ENCODE measurements around the gene AASDHPPT.
A peak's percentile ranks its signal among the peaks of the same experiment; 100 is the strongest.
"Not testable (repeated sequence)": the region's sequence is repeated elsewhere in the genome, so short reads cannot be mapped to it uniquely, and the experiment has no call there.

The AASDHPPT gene

GRCh38 chr11:106077609-106078455, at the start of gene AASDHPPT:
Gene AASDHPPT (plus strand): TSS chr11:106077662. CDS start chr11:106077711, 49 bp downstream.
- peak in 1 of 2 donors; percentile 22 for DNase-seq (ENCODE audit: low read depth in 1 of 2, low spot score in 1 of 2)

DNA sequence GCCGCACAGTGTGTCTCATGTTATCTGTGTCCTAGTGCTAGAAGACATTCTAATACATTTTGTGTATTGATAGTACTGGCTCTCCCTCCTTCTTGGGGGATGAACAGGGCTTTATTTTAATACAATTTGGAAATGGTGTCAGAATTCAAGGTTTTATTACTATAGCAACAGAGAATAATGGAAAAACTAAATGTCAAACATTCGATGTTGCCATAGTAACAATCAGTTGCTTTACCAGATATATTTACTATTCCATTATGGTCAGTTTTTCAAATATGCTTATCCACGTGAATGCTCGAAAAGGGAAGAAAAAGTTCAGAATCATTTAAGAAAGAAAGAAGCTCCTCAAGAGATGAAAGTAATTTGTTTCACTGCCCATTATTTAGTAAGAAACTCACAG, 46.9 kb upstream of the AASDHPPT start:
- DNase-seq (ENCODE audit: low read depth in 1 of 2, low spot score in 1 of 2): no peak

GRCh38 chr11:106031202-106031810, 46.2 kb upstream of the AASDHPPT start:
- no peak for DNase-seq (ENCODE audit: low read depth in 1 of 2, low spot score in 1 of 2)

DNA sequence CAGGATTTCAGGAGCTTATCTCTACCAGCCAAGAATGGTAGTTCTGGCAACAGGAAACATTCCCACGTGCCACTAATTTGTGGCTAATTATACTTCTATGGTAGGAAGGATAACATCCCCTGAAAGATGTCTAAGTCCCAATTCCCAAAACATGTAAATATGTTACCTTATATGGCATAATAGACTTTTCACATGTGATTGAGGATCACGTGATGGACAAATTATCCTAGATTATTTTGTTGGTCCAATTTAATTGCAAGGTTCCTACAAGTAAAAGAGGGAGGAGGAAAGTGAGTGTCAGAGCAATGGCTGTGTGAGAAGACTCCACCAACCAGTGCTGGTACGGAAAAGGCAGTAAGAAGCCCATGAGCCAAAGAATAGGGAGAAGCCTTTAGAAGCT, 45.5 kb upstream of the AASDHPPT start:
- DNase-seq (ENCODE audit: low read depth in 1 of 2, low spot score in 1 of 2): no peak

DNA sequence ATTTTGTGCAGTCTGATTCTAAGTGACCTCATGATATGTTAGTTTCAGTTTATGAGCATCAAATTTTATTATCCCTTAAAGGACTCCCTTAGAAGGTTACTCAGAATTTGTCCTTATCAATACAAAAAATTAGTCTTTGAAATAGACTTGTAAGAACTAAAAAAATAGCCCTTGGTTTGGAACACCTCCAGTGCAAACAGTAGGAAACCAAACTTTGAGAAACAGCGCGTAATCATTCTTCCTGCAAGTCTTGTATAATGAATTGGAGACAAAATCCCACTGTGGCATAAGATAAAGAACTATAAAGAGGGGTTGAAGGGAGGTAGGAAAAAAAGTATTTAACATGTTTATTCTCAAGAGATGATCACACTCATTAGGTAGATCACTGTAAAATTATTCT, 44.6 kb upstream of the AASDHPPT start:
- no peak for DNase-seq (ENCODE audit: low read depth in 1 of 2, low spot score in 1 of 2)

DNA sequence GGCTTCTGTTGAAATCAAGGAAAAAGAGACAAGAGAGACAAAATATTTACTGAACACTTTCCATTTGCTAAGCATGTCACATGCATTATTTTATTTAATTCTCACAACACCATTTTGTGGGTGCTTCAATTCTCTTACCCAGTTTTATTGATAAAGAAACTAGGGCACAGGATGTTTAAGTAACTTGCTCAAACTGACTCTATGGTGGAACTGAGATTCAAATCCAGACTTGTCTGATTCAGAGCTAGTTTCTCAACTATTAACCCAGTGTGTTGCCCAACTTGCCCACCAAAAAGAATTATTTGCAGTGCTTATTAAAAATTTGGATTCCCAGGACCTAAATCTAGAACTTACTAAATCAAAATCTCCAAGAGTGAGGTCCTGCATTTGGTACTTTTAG, 33.9 kb upstream of the AASDHPPT start:
- DNase-seq (ENCODE audit: low read depth in 1 of 2, low spot score in 1 of 2): no peak

- no peak for DNase-seq (ENCODE audit: low read depth in 1 of 2, low spot score in 1 of 2)
These were observed 29.8 kb upstream of the AASDHPPT start for GRCh38 chr11:106047631-106048030.

- no peak for DNase-seq (ENCODE audit: low read depth in 1 of 2, low spot score in 1 of 2)
These were observed 27.6 kb upstream of the AASDHPPT start for GRCh38 chr11:106049727-106050476.

- no peak for DNase-seq (ENCODE audit: low read depth in 1 of 2, low spot score in 1 of 2)
These were observed 26.4 kb upstream of the AASDHPPT start for GRCh38 chr11:106051103-106051502.

DNA sequence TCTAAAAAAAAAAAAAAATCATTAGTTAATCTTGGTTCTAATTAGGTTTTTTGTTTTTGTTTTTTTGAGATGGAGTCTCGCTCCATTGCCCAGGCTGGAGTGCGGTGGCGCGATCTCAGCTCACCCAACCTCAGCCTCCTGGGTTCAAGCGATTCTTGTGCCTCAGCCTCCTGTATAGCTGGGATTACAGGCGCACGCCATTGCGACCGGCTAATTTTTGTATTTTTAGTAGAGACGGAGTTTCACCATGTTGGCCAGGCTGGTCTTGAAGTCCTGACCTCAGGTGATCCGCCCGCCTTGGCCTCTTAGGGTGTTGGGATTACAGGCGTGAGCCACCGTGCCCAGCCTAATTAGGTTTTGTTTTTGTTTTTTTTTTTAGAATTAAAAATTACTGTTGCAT, 19.1 kb upstream of the AASDHPPT start:
- DNase-seq (ENCODE audit: low read depth in 1 of 2, low spot score in 1 of 2): not testable (repeated sequence)

DNA sequence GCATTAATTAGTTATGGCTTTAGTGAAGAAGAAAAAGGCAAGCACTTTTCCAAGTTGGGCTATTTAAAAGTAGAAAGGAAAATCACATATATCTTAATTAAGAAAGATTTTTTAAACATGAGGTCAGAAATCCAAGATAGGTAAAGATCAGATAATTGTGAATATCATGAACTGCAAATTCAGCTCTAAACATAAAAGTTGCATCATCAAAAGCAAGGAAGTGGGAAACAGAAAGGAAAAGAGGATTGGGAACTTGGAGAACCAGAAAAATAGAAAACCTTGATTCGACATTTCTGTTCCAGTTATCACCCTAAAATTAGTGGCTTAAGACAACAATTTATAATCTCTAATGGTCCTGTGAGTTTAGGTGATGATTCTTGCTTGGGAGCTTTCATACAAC, 17.8 kb upstream of the AASDHPPT start:
- no peak for DNase-seq (ENCODE audit: low read depth in 1 of 2, low spot score in 1 of 2)

GRCh38 chr11:106061249-106061784, 16.1 kb upstream of the AASDHPPT start:
- no peak for DNase-seq (ENCODE audit: low read depth in 1 of 2, low spot score in 1 of 2)

GRCh38 chr11:106061954-106062949, 15.2 kb upstream of the AASDHPPT start:
- no peak for DNase-seq (ENCODE audit: low read depth in 1 of 2, low spot score in 1 of 2)

DNA sequence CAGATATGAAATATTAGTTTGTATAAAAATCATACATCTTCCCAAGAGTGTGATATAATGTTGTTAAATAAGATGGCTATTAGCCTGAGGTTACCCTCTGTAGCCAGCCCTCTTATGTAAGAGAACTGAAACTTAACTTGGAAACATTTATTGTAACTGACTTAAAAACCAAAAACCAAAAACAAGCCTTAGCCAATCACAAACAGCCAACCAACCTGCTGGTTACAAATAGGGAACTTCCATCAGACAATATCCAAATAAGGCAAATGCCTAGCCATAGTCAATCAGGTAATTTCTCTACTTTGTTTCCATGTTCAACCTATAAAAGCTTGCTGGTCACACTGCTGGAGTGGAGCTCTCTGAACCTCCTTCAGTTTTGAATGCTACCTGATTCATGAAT, 14.5 kb upstream of the AASDHPPT start:
- DNase-seq (ENCODE audit: low read depth in 1 of 2, low spot score in 1 of 2): no peak

GRCh38 chr11:106070606-106071005, 6.9 kb upstream of the AASDHPPT start:
- DNase-seq (ENCODE audit: low read depth in 1 of 2, low spot score in 1 of 2): no peak

- no peak for DNase-seq (ENCODE audit: low read depth in 1 of 2, low spot score in 1 of 2)
These were observed 4.7 kb upstream of the AASDHPPT start for GRCh38 chr11:106072804-106073203.

- DNase-seq (ENCODE audit: low read depth in 1 of 2, low spot score in 1 of 2): no peak
These were observed 1.1 kb upstream of the AASDHPPT start for GRCh38 chr11:106076171-106076918.

DNA sequence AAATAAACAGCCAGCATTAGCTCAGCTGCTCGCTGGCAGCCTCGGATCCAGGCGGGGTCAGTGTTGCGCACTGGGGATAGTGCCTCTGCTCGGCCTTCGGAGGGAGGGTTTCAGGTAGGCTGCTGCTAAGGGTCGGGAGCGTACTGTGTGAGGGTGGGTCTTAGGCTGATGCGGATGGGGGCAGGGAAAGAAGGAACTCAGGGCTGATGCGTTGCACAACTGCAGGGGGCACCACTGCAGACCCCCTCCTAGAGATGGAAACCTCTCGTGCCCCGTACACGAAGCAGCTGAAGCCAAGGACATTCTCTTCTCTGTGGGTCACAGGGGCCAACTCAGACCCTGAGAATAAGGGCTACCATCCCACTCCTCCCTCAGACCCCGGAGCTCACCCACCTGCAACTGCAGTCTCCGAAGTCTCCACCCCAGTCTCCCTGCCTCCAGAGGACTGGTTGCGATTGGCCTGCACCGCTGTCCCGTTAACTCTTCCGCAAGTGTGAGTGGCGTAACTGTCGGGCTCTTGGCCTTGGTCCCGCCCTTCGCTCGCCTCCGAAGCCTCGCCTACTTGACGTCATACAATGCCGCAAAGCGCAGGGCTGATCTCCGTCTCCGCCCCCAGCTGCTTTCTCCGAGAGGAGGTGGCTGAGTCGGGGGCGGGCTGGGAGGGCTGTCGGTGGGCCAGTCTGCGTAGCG, 398 bp upstream of the AASDHPPT start, which contains the start of gene KBTBD3:
Gene KBTBD3 (minus strand): TSS at position 429 of the 690 bp plus-strand sequence. CDS start 18,250 bp downstream, outside the sequence.
- DNase-seq (ENCODE audit: low read depth in 1 of 2, low spot score in 1 of 2): peak; percentile 92

GRCh38 chr11:106082096-106082495, 4.6 kb downstream of the AASDHPPT start:
- no peak for DNase-seq (ENCODE audit: low read depth in 1 of 2, low spot score in 1 of 2)

Measured in stimulated activated CD4-positive, alpha-beta T cell treated with anti-CD3 and anti-CD28 coated beads, Interleukin-15, amount 100 ng/mL, for 1 hour (primary cell).